Stimulated activated CD8-positive, alpha-beta memory T cell treated with anti-CD3 and anti-CD28 coated beads, Interleukin-7, amount 100 ng/mL, for 48 hours (primary cell): ENCODE measurements around the gene ERBB3.
"Not testable (repeated sequence)": the region's sequence is repeated elsewhere in the genome, so short reads cannot be mapped to it uniquely, and the experiment has no call there.

Experiments
- DNase-seq, 2 donors: peaks; one replicate each; pipeline ENCODE4 v3.0.0-alpha.2; 2020; ENCODE audit warnings: low read depth in 1 of 2; ENCODE audit errors: extremely low read depth in 1 of 2

The ERBB3 gene

GRCh38 chr12:56110571-56110970 is 30.6 kb downstream of the ERBB3 start:
- no peak for DNase-seq

- DNase-seq, result no peak
Observed at GRCh38 chr12:56114084-56114483, 34.1 kb downstream of the ERBB3 start.

- DNase-seq, result no peak
Observed at GRCh38 chr12:56115329-56115728, 35.4 kb downstream of the ERBB3 start.

GRCh38 chr12:56116267-56117081 is 36.5 kb downstream of the ERBB3 start, which contains the start of gene RPL41:
RPL41 (plus strand) TSS chr12:56116633.
- peak; percentile 81 to 82 for DNase-seq

- not testable (repeated sequence) for DNase-seq
Observed at GRCh38 chr12:56117082-56117706, 37.2 kb downstream of the ERBB3 start.

- peak; percentile 95 to 99 for DNase-seq
Observed at GRCh38 chr12:56117778-56118687, 38.1 kb downstream of the ERBB3 start, which contains the start of gene ZC3H10. ZC3H10 (plus strand) TSS chr12:56118266; CDS start chr12:56120563, 2,297 bp downstream.

- DNase-seq, result no peak
Observed at GRCh38 chr12:56118688-56119357, 38.9 kb downstream of the ERBB3 start.

GRCh38 chr12:56119361-56119796 is 39.4 kb downstream of the ERBB3 start:
- DNase-seq, result no peak

- DNase-seq, result no peak
Observed at GRCh38 chr12:56120158-56120846, 40.3 kb downstream of the ERBB3 start.

GRCh38 chr12:56121204-56121870 is 41.4 kb downstream of the ERBB3 start:
- no peak for DNase-seq

- DNase-seq, result no peak
Observed at GRCh38 chr12:56122637-56123036, 42.7 kb downstream of the ERBB3 start.

GRCh38 chr12:56124133-56124532 is 44.2 kb downstream of the ERBB3 start:
- no peak for DNase-seq

- no peak for DNase-seq
Observed at GRCh38 chr12:56126732-56127239, 46.8 kb downstream of the ERBB3 start.

GRCh38 chr12:56127485-56127887 is 47.5 kb downstream of the ERBB3 start:
- no peak for DNase-seq

- peak; percentile 92 to 98 for DNase-seq
Observed at GRCh38 chr12:56127888-56128669, 48.1 kb downstream of the ERBB3 start, which contains the start of gene ESYT1. ESYT1 (plus strand) TSS chr12:56128267; CDS start chr12:56128320, 53 bp downstream.

- DNase-seq, result no peak
Observed at GRCh38 chr12:56128670-56129205, 48.8 kb downstream of the ERBB3 start.

- peak; percentile 73 to 75 for DNase-seq
Observed at GRCh38 chr12:56129206-56129941, 49.4 kb downstream of the ERBB3 start.
